ENCODE results near the gene SF3B6. TPM values are rescaled to one million over a fixed set of nuclear protein-coding genes. Genes with fewer than 3 reads are reported as not detected.

SF3B6 gene
- total and polyA plus RNA-seq, 2 of the 4 experiments (the other 2 are of a cell fraction), result 143 to 191 TPM

GRCh38 chr2:24022324-24022974 is 53.7 kb downstream of the SF3B6 start:
- Histone ChIP-seq H3K9ac (ENCODE audit: low read depth, low read length) (no peak overlapping the region), H2BK20ac (ENCODE audit: low read depth, low read length) (no peak overlapping the region), H4K20me1 (ENCODE audit: insufficient read depth, low read length) (no peaks in the 10 kb centered on the region; the same call in 1 of the 2 replicates), H3K9me3 (ENCODE audit: control insufficient read depth, insufficient read depth, low read length) (no peaks in the 10 kb centered on the region), H4K8ac (ENCODE audit: low read depth in 2 of 2, low read length in 2 of 2) (no peak overlapping the region), H2AK5ac (ENCODE audit: low read depth, low read length) (no peak overlapping the region), H2BK15ac (ENCODE audit: low read depth, low read length) (no peak overlapping the region), H3K18ac (ENCODE audit: low read depth, low read length) (no peak overlapping the region), H3K27ac (ENCODE audit: insufficient read depth, low read length) (no peak overlapping the region), H2BK120ac (ENCODE audit: low read depth, low read length) (no peak overlapping the region), H3K4me3 (ENCODE audit: insufficient read depth, low read depth, low read length) (no peak overlapping the region), H2AFZ (replicated peaks; ENCODE audit: low read length, poor library complexity) (no peak overlapping the region), H4K5ac (ENCODE audit: low read depth, low read length) (no peak overlapping the region), H2BK5ac (ENCODE audit: low read depth, low read length, poor library complexity, severe bottlenecking) (no peak overlapping the region), H4K91ac (ENCODE audit: insufficient read depth, low read depth, low read length) (no peak overlapping the region), H3K56ac (ENCODE audit: extremely low read depth, insufficient read depth, low read length) (no peak overlapping the region), H3K4me2 (ENCODE audit: low read depth, low read length) (no peak overlapping the region), H3K79me1 (ENCODE audit: low read depth in 1 of 2, low read length in 2 of 2) (peaks cover 0 to 9% of the 10 kb centered on the region in 2 experiments; a peak in 2 of 4 replicates), H3K4me1 (ENCODE audit: control insufficient read depth, insufficient read depth, low read length) (no peaks in the 10 kb centered on the region), H3K4ac (ENCODE audit: low read depth, low read length) (no peak overlapping the region), H3K27me3 (ENCODE audit: control insufficient read depth, insufficient read depth, low read length) (no peaks in the 10 kb centered on the region), H3K9me1 (ENCODE audit: insufficient read depth, low read length) (0 out of 2 replicates have a peak, but pooled peaks cover 9% of the 10 kb centered on the region), H3K36me3 (ENCODE audit: control insufficient read depth, insufficient read depth, low read length) (peaks cover 11% of the 10 kb centered on the region), H2AK9ac (replicated peaks; ENCODE audit: low read depth, low read length, poor library complexity) (no peak overlapping the region), H3K23ac (ENCODE audit: low read depth, low read length) (no peak overlapping the region), H3K14ac (replicated peaks; ENCODE audit: low read depth, low read length) (no peak overlapping the region)
- ATAC-seq (ENCODE audit: low read depth), result no peak
- ChIA-PET CTCF (no interaction called here), POLR2A (ENCODE audit: unreplicated experiment) (no interaction called here)
- in situ Hi-C loops (cut with MboI; ENCODE audit: low sequenced_read_pairs) (no loop called here), dilution Hi-C loops (cut with HindIII; ENCODE audit: low sequenced_read_pairs, unreplicated experiment) (no loop called here), intact Hi-C loops (cut with micrococcal nuclease) (no loop called here)
- 97% methylated on average over 10 of the region's 14 CpGs; no CpG with 5 or more reads in 1 of the 2 experiments for WGBS, 2 experiments (ENCODE audit: extremely low coverage in 2 of 2, insufficient read length in 1 of 2)
- TF ChIP-seq USF2 (IDR thresholded peaks at IDR 0.05; ENCODE audit: low read depth, low read length), result no peak
- TF ChIP-seq NFE2L2 (IDR thresholded peaks at IDR 0.05; ENCODE audit: low read depth, low read length), result no peak
- no peak for TF ChIP-seq RFX5 (IDR thresholded peaks at IDR 0.05; ENCODE audit: low read depth, low read length)
- no peak for TF ChIP-seq MAZ (IDR thresholded peaks at IDR 0.05; ENCODE audit: borderline replicate concordance, low read depth, low read length)
- TF ChIP-seq SMC3 (IDR thresholded peaks at IDR 0.05; ENCODE audit: low read depth, low read length), result no peak
- TF ChIP-seq CTCF (conservative IDR thresholded peaks at IDR 0.05; ENCODE audit: low read depth, low read length), result no peak
- TF ChIP-seq ELK1 (IDR thresholded peaks at IDR 0.05; ENCODE audit: borderline replicate concordance, low read depth, low read length), result no peak
- no peak for TF ChIP-seq MXI1 (IDR thresholded peaks at IDR 0.05; ENCODE audit: borderline replicate concordance, low read depth, low read length)
- no TSS peak for BruUV-seq (replicated peaks)
- no peak for DNase-seq
